ENCODE results near the gene TSNAXIP1.

DNA sequence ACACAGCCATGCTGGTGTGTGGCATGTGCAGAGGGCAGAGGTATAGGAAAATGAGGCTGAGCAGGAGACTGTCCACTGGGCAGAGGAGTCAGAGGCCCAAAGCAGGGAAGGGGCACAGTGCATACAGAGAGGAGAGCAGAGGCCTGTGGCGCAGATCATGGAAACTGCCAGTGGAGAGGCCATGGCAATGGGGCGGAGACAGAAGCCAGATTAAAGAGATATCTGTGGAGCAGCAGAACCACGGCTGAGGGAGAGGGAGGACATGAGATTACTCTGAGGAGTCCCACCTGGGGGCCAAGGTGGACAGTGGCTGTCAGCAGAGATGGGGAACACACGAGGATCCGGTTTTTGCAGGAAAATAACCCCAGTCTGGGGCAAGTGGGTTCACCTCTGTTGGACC is 43.6 kb upstream of the TSNAXIP1 start:
- TF ChIP-seq EZH2 (IDR thresholded peaks at IDR 0.05; ENCODE audit: borderline replicate concordance, low read length): no peak
- TF ChIP-seq, protein P1, sequence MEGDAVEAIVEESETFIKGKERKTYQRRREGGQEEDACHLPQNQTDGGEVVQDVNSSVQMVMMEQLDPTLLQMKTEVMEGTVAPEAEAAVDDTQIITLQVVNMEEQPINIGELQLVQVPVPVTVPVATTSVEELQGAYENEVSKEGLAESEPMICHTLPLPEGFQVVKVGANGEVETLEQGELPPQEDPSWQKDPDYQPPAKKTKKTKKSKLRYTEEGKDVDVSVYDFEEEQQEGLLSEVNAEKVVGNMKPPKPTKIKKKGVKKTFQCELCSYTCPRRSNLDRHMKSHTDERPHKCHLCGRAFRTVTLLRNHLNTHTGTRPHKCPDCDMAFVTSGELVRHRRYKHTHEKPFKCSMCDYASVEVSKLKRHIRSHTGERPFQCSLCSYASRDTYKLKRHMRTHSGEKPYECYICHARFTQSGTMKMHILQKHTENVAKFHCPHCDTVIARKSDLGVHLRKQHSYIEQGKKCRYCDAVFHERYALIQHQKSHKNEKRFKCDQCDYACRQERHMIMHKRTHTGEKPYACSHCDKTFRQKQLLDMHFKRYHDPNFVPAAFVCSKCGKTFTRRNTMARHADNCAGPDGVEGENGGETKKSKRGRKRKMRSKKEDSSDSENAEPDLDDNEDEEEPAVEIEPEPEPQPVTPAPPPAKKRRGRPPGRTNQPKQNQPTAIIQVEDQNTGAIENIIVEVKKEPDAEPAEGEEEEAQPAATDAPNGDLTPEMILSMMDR (conservative IDR thresholded peaks at IDR 0.05 in 1 of 2, IDR thresholded peaks at IDR 0.05 in 1 of 2; ENCODE audit: extremely low read depth in 1 of 2, insufficient read depth in 1 of 2, low read depth in 1 of 2, low read length in 2 of 2): no peak

Measured in mammary epithelial cell (primary cell).